Mesendoderm (in vitro differentiated cells): ENCODE results near the gene PLEKHN1.
"Not testable (repeated sequence)": the region's sequence is repeated elsewhere in the genome, so short reads cannot be mapped to it uniquely, and the experiment has no call there.

Source experiments
- DNase-seq: peaks from one replicate; pipeline ENCODE4 v3.0.0; 2013
- H2AK5ac ChIP-seq: 2 replicates; pipeline ENCODE4 v1.6.1; 2013; ENCODE audit warnings: low read length, inconsistent platforms
- H2BK120ac ChIP-seq: 2 replicates; pipeline ENCODE4 v1.6.1; 2013; ENCODE audit warnings: low read depth, mild to moderate bottlenecking, low read length, moderate library complexity, mixed read lengths
- H2BK15ac ChIP-seq: replicated peaks from 2 replicates; pipeline ENCODE4 v1.6.1; 2013; ENCODE audit warnings: low read depth, mild to moderate bottlenecking, moderate library complexity
- H2BK5ac ChIP-seq: 2 replicates; pipeline ENCODE4 v1.6.1; 2013; ENCODE audit warnings: low read length, inconsistent platforms
- H3K18ac ChIP-seq: 2 replicates; pipeline ENCODE4 v1.6.1; 2013; ENCODE audit warnings: mild to moderate bottlenecking, low read length, mixed read lengths
- H3K23ac ChIP-seq: one replicate; pipeline ENCODE4 v1.6.1; 2013; ENCODE audit warnings: low read length
- H3K27ac ChIP-seq: 2 replicates; pipeline ENCODE4 v1.5.1; 2013; ENCODE audit warnings: low read depth, mild to moderate bottlenecking, inconsistent platforms, low read length, moderate library complexity
- H3K27me3 ChIP-seq: 2 replicates; pipeline ENCODE4 v1.6.1; 2013; ENCODE audit warnings: low read length, control low read depth, mild to moderate bottlenecking, inconsistent platforms; ENCODE audit not compliant: insufficient read depth, poor library complexity
- H3K36me3 ChIP-seq: 2 replicates; pipeline ENCODE4 v1.6.1; 2013; ENCODE audit warnings: low read length, inconsistent platforms; ENCODE audit not compliant: control insufficient read depth, insufficient read depth
- H3K4ac ChIP-seq: one replicate; pipeline ENCODE4 v1.6.1; 2013; ENCODE audit warnings: low read depth, mild to moderate bottlenecking, low read length, moderate library complexity
- H3K4me1 ChIP-seq: 2 replicates; pipeline ENCODE4 v1.6.1; 2013; ENCODE audit warnings: low read depth, low read length, inconsistent platforms; ENCODE audit not compliant: control insufficient read depth
- H3K4me2 ChIP-seq: 2 replicates; pipeline ENCODE4 v1.6.1; 2013; ENCODE audit warnings: low read length
- H3K4me3 ChIP-seq: 2 replicates; pipeline ENCODE4 v1.5.1; 2013; ENCODE audit warnings: mild to moderate bottlenecking, low read length
- H3K56ac ChIP-seq: one replicate; pipeline ENCODE4 v1.6.1; 2013; ENCODE audit warnings: low read length
- H3K79me1 ChIP-seq: 2 replicates; pipeline ENCODE4 v1.6.1; 2013; ENCODE audit warnings: low read length, inconsistent platforms
- H3K79me2 ChIP-seq: 2 replicates; pipeline ENCODE4 v1.6.1; 2013; ENCODE audit warnings: mild to moderate bottlenecking, low read length; ENCODE audit not compliant: control insufficient read depth, insufficient read depth
- H3K9ac ChIP-seq: 2 replicates; pipeline ENCODE4 v1.6.1; 2013; ENCODE audit warnings: low read length, inconsistent platforms
- H4K5ac ChIP-seq: one replicate; pipeline ENCODE4 v1.6.1; 2013; ENCODE audit warnings: low read length
- H4K8ac ChIP-seq: one replicate; pipeline ENCODE4 v1.6.1; 2013; ENCODE audit warnings: low read depth, mild to moderate bottlenecking, control low read depth, low read length, moderate library complexity
- WGBS: extraction: QIAGEN DNeasy Blood & Tissue Kit; methylation state at CpG from one replicate; pipeline ENCODE4 v1.1.7; 2013; ENCODE audit warnings: low lambda C conversion rate, missing lambda C conversion rate; ENCODE audit not compliant: insufficient coverage; ENCODE audit errors: extremely low coverage; 5-methylcytosine and 5-hydroxymethylcytosine counted together

The PLEKHN1 gene

DNA sequence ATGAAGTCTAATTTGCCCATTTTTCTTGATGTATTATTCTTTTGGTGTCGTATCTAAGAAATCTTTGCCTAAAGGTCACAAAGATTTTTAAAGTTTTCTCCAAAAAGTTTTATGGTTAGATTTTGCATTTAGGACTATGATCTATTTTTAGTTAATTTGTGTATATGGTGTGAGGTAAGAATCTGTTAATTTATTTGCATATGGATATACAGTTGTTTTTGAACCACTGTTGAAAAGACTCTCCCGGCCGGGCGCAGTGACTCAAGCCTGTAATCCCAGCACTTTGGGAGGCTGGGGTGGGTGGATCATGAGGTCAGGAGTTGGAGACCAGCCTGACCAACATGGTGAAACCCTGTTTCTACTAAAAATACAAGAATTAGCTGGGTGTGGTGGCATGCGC, 21.8 kb downstream of the PLEKHN1 start:
- WGBS, result no CpG with 5 or more reads among the region's 5 CpGs
- H3K79me2 ChIP-seq, H3K56ac ChIP-seq, H3K4me3 ChIP-seq, H2BK5ac ChIP-seq, H3K4ac ChIP-seq, H2AK5ac ChIP-seq, H3K18ac ChIP-seq, H3K9ac ChIP-seq, DNase-seq, H3K27ac ChIP-seq, H4K5ac ChIP-seq, H3K36me3 ChIP-seq, H3K79me1 ChIP-seq, H3K27me3 ChIP-seq, H3K23ac ChIP-seq, H4K8ac ChIP-seq, H2BK120ac ChIP-seq, H3K4me1 ChIP-seq, H3K4me2 ChIP-seq, H2BK15ac ChIP-seq: not testable (repeated sequence)

DNA sequence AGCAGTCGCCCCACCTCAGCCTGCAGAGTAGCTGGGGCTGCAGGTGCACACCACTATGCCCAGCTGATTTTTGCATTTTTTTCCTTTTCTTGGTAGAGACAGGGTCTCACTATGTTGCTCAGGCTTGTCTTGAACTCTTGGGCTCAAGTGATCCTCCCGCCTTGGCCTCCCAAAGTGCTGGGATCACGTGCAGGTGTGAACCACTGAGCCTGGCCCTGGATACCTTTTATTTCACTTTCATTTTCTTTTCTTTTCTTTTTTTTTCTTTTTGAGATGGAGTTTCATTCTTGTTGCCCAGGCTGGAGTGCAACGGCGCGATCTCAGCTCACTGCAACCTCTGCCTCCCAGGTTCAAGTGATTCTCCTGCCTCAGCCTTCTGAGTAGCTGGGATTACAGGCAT, 25.0 kb downstream of the PLEKHN1 start:
- H3K4ac ChIP-seq, H3K36me3 ChIP-seq, H2BK5ac ChIP-seq, H3K9ac ChIP-seq, H2AK5ac ChIP-seq, H3K79me2 ChIP-seq, H2BK15ac ChIP-seq, H3K18ac ChIP-seq, H3K23ac ChIP-seq, H4K8ac ChIP-seq, H3K4me1 ChIP-seq, H3K79me1 ChIP-seq, DNase-seq, H4K5ac ChIP-seq, H3K4me3 ChIP-seq, H3K27ac ChIP-seq, H3K27me3 ChIP-seq, H2BK120ac ChIP-seq, H3K4me2 ChIP-seq, H3K56ac ChIP-seq: not testable (repeated sequence)
- WGBS, result no CpG with 5 or more reads among the region's 6 CpGs

DNA sequence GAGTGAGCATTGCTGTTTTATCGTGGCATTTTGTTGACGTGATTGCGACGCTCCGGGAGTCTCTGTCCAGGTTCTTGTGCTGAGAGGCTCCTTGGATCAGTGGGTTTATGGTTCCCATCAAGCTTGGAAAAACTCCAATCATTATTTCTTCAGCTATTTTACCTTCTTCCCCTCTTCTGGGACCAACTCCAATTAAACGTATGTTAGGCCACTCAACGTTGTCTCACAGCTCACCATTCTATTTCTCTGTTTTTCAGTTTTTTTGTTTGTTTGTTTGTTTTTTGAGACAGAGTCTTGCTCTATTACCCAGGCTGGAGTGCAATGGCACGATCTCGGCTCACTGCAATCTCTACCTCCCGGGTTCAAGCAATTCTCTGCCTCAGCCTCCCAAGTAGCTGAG, 25.6 kb downstream of the PLEKHN1 start:
- no peak overlapping the region for H2BK15ac ChIP-seq
- H3K4ac ChIP-seq, result no peak overlapping the region
- H3K9ac ChIP-seq, result no peak overlapping the region
- H2AK5ac ChIP-seq, result no peak overlapping the region
- no peak overlapping the region for H3K18ac ChIP-seq
- no peak overlapping the region for H3K56ac ChIP-seq
- H3K4me2 ChIP-seq, result no peak overlapping the region
- no peak overlapping the region for H4K8ac ChIP-seq
- H2BK120ac ChIP-seq, result no peak overlapping the region
- H3K36me3 ChIP-seq, result no peaks in the 10 kb centered on the region
- H3K23ac ChIP-seq, result no peak overlapping the region
- WGBS, result no CpG with 5 or more reads among the region's 10 CpGs
- peaks cover 2% of the 10 kb centered on the region for H3K27me3 ChIP-seq
- no peak overlapping the region for H4K5ac ChIP-seq
- H3K27ac ChIP-seq, result no peak overlapping the region
- H3K4me1 ChIP-seq, result no peaks in the 10 kb centered on the region
- no peak for DNase-seq
- H3K79me1 ChIP-seq, result no peaks in the 10 kb centered on the region
- H3K79me2 ChIP-seq, result no peaks in the 10 kb centered on the region
- H2BK5ac ChIP-seq, result no peak overlapping the region
- no peak overlapping the region for H3K4me3 ChIP-seq

DNA sequence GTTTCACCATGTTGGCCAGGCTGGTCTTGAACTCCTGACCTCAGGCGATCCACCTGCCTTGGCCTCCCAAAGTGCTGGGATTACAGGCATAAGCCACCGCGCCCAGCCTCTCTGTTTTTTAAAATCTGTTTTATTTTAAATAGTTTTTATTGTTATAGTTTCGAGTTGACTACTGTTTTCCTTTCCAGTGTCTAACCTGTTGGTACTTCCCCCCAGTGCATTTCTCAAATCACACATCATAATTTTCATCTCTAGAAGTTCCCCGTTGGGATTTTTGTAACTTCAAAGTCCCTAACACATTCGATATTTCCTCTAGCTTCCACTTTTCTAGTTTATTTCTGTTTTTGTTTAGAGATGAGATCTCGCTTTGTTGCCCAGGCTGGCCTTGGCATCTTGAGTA, 26.1 kb downstream of the PLEKHN1 start:
- Histone ChIP-seq H3K4ac (no peak overlapping the region), H2BK15ac (no peak overlapping the region), H2AK5ac (no peak overlapping the region), H3K4me3 (no peak overlapping the region), H3K4me2 (no peak overlapping the region), H3K4me1 (no peaks in the 10 kb centered on the region), H3K79me2 (no peaks in the 10 kb centered on the region), H3K79me1 (no peaks in the 10 kb centered on the region), H3K27ac (no peak overlapping the region), H3K18ac (no peak overlapping the region), H3K27me3 (peaks cover 6% of the 10 kb centered on the region), H3K23ac (no peak overlapping the region), H3K56ac (no peak overlapping the region), H2BK120ac (no peak overlapping the region), H4K8ac (no peak overlapping the region), H4K5ac (no peak overlapping the region), H3K36me3 (no peaks in the 10 kb centered on the region), H2BK5ac (no peak overlapping the region), H3K9ac (no peak overlapping the region)
- WGBS, result no CpG with 5 or more reads among the region's 7 CpGs
- DNase-seq, result no peak

DNA sequence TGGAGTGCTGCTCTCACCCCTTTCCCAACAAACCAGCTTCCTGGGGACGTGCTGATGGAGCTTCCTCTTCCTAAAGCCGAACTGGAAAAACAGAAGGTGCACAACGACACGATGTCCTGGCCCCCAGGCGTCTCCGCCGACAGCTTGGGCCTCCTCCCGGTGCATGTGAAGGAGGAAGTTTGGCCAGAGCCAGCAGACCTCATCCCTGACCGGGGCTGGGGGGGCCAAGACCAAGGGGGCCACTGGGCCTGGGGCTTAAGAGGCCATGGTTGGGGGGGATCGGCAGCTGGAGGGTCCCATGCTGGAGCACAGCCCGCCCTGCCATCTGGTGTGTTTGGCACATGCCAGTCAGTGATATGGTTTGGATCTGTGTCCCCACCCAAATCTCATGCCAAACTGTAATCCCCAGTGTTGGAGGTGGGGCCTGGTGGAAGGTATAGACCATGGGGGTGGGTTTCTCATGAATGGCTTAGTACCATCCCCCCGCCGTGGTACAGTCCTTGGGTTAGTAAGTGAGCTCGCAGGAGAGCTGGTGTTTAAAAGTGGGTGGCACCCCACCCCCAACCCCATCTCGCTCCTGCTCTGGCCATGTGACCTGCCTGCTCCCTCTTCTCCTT, 27.2 kb downstream of the PLEKHN1 start:
- no CpG with 5 or more reads among the region's 15 CpGs for WGBS
- Histone ChIP-seq H3K9ac (no peak overlapping the region), H3K27ac (no peak overlapping the region), H3K4me3 (no peak overlapping the region), H3K79me1 (no peaks in the 10 kb centered on the region), H3K79me2 (no peaks in the 10 kb centered on the region), H4K5ac (no peak overlapping the region), H3K4ac (no peak overlapping the region), H3K18ac (no peak overlapping the region), H3K23ac (no peak overlapping the region), H3K27me3 (peaks cover 16% of the 10 kb centered on the region), H3K4me1 (no peaks in the 10 kb centered on the region), H2BK15ac (no peak overlapping the region), H4K8ac (no peak overlapping the region), H2BK120ac (no peak overlapping the region), H2BK5ac (no peak overlapping the region), H3K36me3 (no peaks in the 10 kb centered on the region), H3K56ac (no peak overlapping the region), H2AK5ac (no peak overlapping the region), H3K4me2 (no peak overlapping the region)
- no peak for DNase-seq

DNA sequence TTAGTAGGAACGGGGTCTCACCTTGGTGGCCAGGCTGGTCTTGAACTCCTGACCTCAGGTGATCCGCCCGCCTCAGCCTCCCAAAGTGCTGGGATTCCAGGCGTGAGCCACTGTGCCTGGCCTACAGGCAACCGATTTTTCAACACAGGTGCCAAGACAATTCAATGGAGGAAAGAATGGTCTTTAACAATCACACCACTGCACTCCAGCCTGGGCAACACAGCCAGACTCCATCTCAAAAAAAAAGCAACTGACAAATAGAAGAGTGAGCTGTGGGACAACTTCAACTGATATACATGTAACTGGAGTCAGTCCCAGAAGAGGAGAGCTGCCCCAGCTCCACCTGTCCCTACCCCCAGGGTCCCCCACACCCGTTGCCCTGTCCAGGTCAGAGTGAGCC, 28.3 kb downstream of the PLEKHN1 start:
- H3K4me3 ChIP-seq, H3K27ac ChIP-seq, H3K18ac ChIP-seq, H3K4ac ChIP-seq, DNase-seq, H2BK15ac ChIP-seq, H3K4me1 ChIP-seq, H3K4me2 ChIP-seq, H3K79me2 ChIP-seq, H3K23ac ChIP-seq, H4K5ac ChIP-seq, H2AK5ac ChIP-seq, H3K79me1 ChIP-seq, H2BK5ac ChIP-seq, H4K8ac ChIP-seq, H2BK120ac ChIP-seq, H3K36me3 ChIP-seq, H3K56ac ChIP-seq, H3K9ac ChIP-seq: not testable (repeated sequence)
- WGBS, result no CpG with 5 or more reads among the region's 6 CpGs
- H3K27me3 ChIP-seq, result peaks cover 21% of the 10 kb centered on the region
